H9 (cell line): ENCODE results near the gene HMCN1. TPM values are rescaled to one million over a fixed set of nuclear protein-coding genes. Genes with fewer than 3 reads are reported as not detected.

ENCODE experiments used
- DNase-seq: peaks from one replicate; pipeline ENCODE4 v3.0.0-alpha.2; 2017
- H2AFZ ChIP-seq: one replicate; pipeline ENCODE4 v1.6.1; 2013; ENCODE audit warnings: mild to moderate bottlenecking, low read length, control low read depth, moderate library complexity
- H2AK5ac ChIP-seq: 2 replicates; pipeline ENCODE4 v1.6.1; 2013; ENCODE audit warnings: low read length, control low read depth, mixed read lengths; ENCODE audit not compliant: insufficient read length
- H2BK120ac ChIP-seq: one replicate; pipeline ENCODE4 v1.6.1; 2013; ENCODE audit warnings: low read depth, mild to moderate bottlenecking, low read length, control low read depth, inconsistent platforms; ENCODE audit not compliant: poor library complexity, severe bottlenecking
- H2BK12ac ChIP-seq: 2 replicates; pipeline ENCODE4 v1.6.1; 2013; ENCODE audit warnings: low read length, control low read depth, mixed read lengths, low read depth; ENCODE audit not compliant: insufficient read length
- H2BK15ac ChIP-seq: 2 replicates; pipeline ENCODE4 v1.6.1; 2013; ENCODE audit warnings: low read depth, low read length, control low read depth
- H2BK20ac ChIP-seq: one replicate; pipeline ENCODE4 v1.6.1; 2013; ENCODE audit warnings: low read depth, mild to moderate bottlenecking, low read length, control low read depth, inconsistent platforms; ENCODE audit not compliant: poor library complexity, severe bottlenecking
- H2BK5ac ChIP-seq: 2 replicates; pipeline ENCODE4 v1.6.1; 2013; ENCODE audit warnings: low read length, control low read depth, mixed read lengths; ENCODE audit not compliant: insufficient read length
- H3K14ac ChIP-seq: 2 replicates; pipeline ENCODE4 v1.6.1; 2013; ENCODE audit warnings: low read length, control low read depth; ENCODE audit not compliant: insufficient read depth
- H3K18ac ChIP-seq: 2 replicates; pipeline ENCODE4 v1.6.1; 2013; ENCODE audit warnings: low read depth, mild to moderate bottlenecking, mixed read lengths, low read length, control low read depth; ENCODE audit not compliant: insufficient read length
- H3K23ac ChIP-seq: 2 replicates; pipeline ENCODE4 v1.6.1; 2013; ENCODE audit warnings: low read length, control low read depth, mixed read lengths, low read depth; ENCODE audit not compliant: insufficient read length
- H3K23me2 ChIP-seq: 2 replicates; pipeline ENCODE4 v1.6.1; 2013; ENCODE audit warnings: low read depth, mild to moderate bottlenecking, mixed read lengths, low read length, control low read depth; ENCODE audit not compliant: insufficient read length, poor library complexity, severe bottlenecking
- H3K27ac ChIP-seq: 2 replicates; pipeline ENCODE4 v1.5.1; 2013; ENCODE audit warnings: low read length, control low read depth, mixed read lengths, low read depth; ENCODE audit not compliant: insufficient read length
- H3K27me3 ChIP-seq: 2 replicates; pipeline ENCODE4 v1.6.1; 2013; ENCODE audit warnings: low read length, control low read depth, inconsistent platforms; ENCODE audit not compliant: insufficient read depth
- H3K4ac ChIP-seq: 2 replicates; pipeline ENCODE4 v1.6.1; 2013; ENCODE audit warnings: low read depth, mild to moderate bottlenecking, control low read depth, inconsistent platforms, low read length, moderate library complexity
- H3K4me1 ChIP-seq: 2 replicates; pipeline ENCODE4 v1.6.1; 2013; ENCODE audit warnings: low read length, control low read depth, inconsistent platforms; ENCODE audit not compliant: insufficient read depth
- H3K4me2 ChIP-seq: 2 replicates; pipeline ENCODE4 v1.6.1; 2013; ENCODE audit warnings: low read length, control low read depth, mixed read lengths; ENCODE audit not compliant: insufficient read length, insufficient read depth
- H3K56ac ChIP-seq: 2 replicates; pipeline ENCODE4 v1.6.1; 2013; ENCODE audit warnings: low read depth, mild to moderate bottlenecking, mixed read lengths, low read length, control low read depth; ENCODE audit not compliant: insufficient read length
- H3K79me1 ChIP-seq: 2 replicates; pipeline ENCODE4 v1.6.1; 2013; ENCODE audit warnings: low read depth, mild to moderate bottlenecking, moderate library complexity, low read length, control low read depth, inconsistent platforms; ENCODE audit not compliant: insufficient read depth, poor library complexity, severe bottlenecking
- H3K79me2 ChIP-seq: 2 replicates; pipeline ENCODE4 v1.6.1; 2013; ENCODE audit warnings: low read length, control low read depth, inconsistent platforms; ENCODE audit not compliant: insufficient read depth
- H3K9ac ChIP-seq: 2 replicates; pipeline ENCODE4 v1.6.1; 2013; ENCODE audit warnings: low read length, control low read depth, mixed read lengths; ENCODE audit not compliant: insufficient read length; ENCODE audit errors: extremely low read depth
- H3K9me3 ChIP-seq: one replicate; pipeline ENCODE4 v1.6.1; 2013; ENCODE audit warnings: low read depth, low read length, inconsistent platforms; ENCODE audit not compliant: control insufficient read depth
- H3T11ph ChIP-seq: one replicate; pipeline ENCODE4 v1.6.1; 2013; ENCODE audit warnings: mild to moderate bottlenecking, low read length, control low read depth, inconsistent platforms
- H4K20me1 ChIP-seq: one replicate; pipeline ENCODE4 v1.6.1; 2013; ENCODE audit not compliant: control insufficient read depth, insufficient read length, insufficient read depth
- H4K5ac ChIP-seq: 2 replicates; pipeline ENCODE4 v1.6.1; 2013; ENCODE audit warnings: low read depth, mild to moderate bottlenecking, mixed read lengths, low read length, control low read depth; ENCODE audit not compliant: insufficient read length
- H4K8ac ChIP-seq: replicated peaks from 2 replicates; pipeline ENCODE4 v1.6.1; 2013; ENCODE audit warnings: low read length, control low read depth, mixed read lengths, low read depth; ENCODE audit not compliant: insufficient read length
- H4K91ac ChIP-seq: 2 replicates; pipeline ENCODE4 v1.6.1; 2013; ENCODE audit warnings: low read depth, mild to moderate bottlenecking, moderate library complexity, mixed read lengths, low read length, control low read depth; ENCODE audit not compliant: insufficient read length
- H3K27ac Mint-ChIP-seq, 3 experiments: 2 replicates in 2 of 3; 3 replicates in 1 of 3; pipeline ENCODE4 v1.8.0; 2020 to 2021; ENCODE audit warnings: mixed read lengths in 3 of 3, mild to moderate bottlenecking in 1 of 3, moderate library complexity in 1 of 3
- H3K27me3 Mint-ChIP-seq: 2 replicates; pipeline ENCODE4 v1.8.0; 2021; ENCODE audit warnings: low read depth, mild to moderate bottlenecking, moderate library complexity, mixed read lengths
- H3K36me3 Mint-ChIP-seq, 3 experiments: 2 replicates in 2 of 3; 3 replicates in 1 of 3; pipeline ENCODE4 v1.8.0; 2020 to 2021; ENCODE audit warnings: low read depth in 3 of 3, mixed read lengths in 3 of 3; ENCODE audit not compliant: insufficient read depth in 1 of 3
- H3K4me1 Mint-ChIP-seq, 2 experiments: 2 replicates each; pipeline ENCODE4 v1.8.0; 2020; ENCODE audit warnings: mixed read lengths in 2 of 2
- H3K4me3 Mint-ChIP-seq, 2 experiments: 2 replicates in 1 of 2; 3 replicates in 1 of 2; pipeline ENCODE4 v1.8.0; 2020 to 2021; ENCODE audit warnings: mild to moderate bottlenecking in 2 of 2, mixed read lengths in 2 of 2, moderate library complexity in 1 of 2
- H3K9me3 Mint-ChIP-seq, 2 experiments: 2 replicates in 1 of 2; 3 replicates in 1 of 2; pipeline ENCODE4 v1.8.0; 2020; ENCODE audit warnings: mild to moderate bottlenecking in 2 of 2, mixed read lengths in 2 of 2, moderate library complexity in 1 of 2
- CTCF ChIP-seq: fragments of 200-600 bp; sonication (generic); conservative IDR thresholded peaks from 3 replicates; pipeline ENCODE4 v1.8.0; 2021; ENCODE audit warnings: antibody characterized with exemption, mild to moderate bottlenecking
- WGBS: extraction: QIAGEN DNeasy Blood & Tissue Kit; methylation state at CpG from one replicate; pipeline ENCODE4 v1.1.7; 2013; ENCODE audit warnings: missing lambda C conversion rate, low lambda C conversion rate, mixed read lengths; ENCODE audit not compliant: insufficient read length; ENCODE audit errors: extremely low coverage; 5-methylcytosine and 5-hydroxymethylcytosine counted together
- total RNA-seq: library from RNA; stranded (reverse); gene quantifications from 2 replicates; pipeline ENCODE4 v1.2.1, GENCODE V29; 2021

HMCN1 gene
- total RNA-seq, 1 experiment from 2014 or later = 3.3 TPM

DNA sequence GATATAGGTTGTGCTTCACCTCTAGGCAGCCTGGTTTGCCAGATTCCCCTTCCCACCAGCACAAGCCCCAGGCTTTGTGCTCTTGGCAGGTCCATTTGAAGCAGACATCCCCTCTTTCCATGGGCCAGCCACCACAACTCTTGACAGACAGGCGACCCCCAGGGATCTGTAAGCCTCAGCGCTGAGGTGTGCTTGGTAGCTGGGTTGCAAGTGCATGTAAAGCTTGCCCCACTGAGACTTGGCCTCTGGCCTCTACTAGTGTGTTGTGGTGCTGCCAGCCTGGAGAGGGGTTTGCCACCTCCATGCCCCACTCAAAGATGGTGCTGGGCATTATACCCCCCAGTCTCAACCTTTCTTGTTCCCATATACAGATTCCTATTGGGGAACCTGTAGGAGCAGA is 103.9 kb downstream of the HMCN1 start:
- no peak overlapping the region for H3K4me2 ChIP-seq
- no peaks in the 10 kb centered on the region for H3K23me2 ChIP-seq
- no peak overlapping the region for H2BK5ac ChIP-seq
- no peaks in the 10 kb centered on the region for H3K79me2 ChIP-seq
- H3K9me3 ChIP-seq = no peaks in the 10 kb centered on the region
- no peak overlapping the region; the same call in 1 of the 2 replicates for H3K4ac ChIP-seq
- TF ChIP-seq CTCF = no peak
- WGBS = no CpG with 5 or more reads among the region's 2 CpGs
- no peak for DNase-seq
- Mint-ChIP-seq H3K27me3 (no peaks in the 10 kb centered on the region), H3K4me1 (peaks cover 7 to 10% of the 10 kb centered on the region in 2 experiments), H3K27ac (peak overlapping the region in 1 of 3 experiments; percentile 81; a peak in 2 of 7 replicates), H3K4me3 (no peak overlapping the region), H3K36me3 (no peaks in the 10 kb centered on the region), H3K9me3 (no peaks in the 10 kb centered on the region)
- no peak overlapping the region for H3K14ac ChIP-seq
- H3K4me1 ChIP-seq = peaks cover 5% of the 10 kb centered on the region; the same call in 1 of the 2 replicates
- H2BK15ac ChIP-seq = no peak overlapping the region
- H2BK12ac ChIP-seq = no peak overlapping the region
- H4K91ac ChIP-seq = no peak overlapping the region
- no peak overlapping the region for H3K9ac ChIP-seq
- H3K56ac ChIP-seq = no peak overlapping the region
- no peak overlapping the region for H2AK5ac ChIP-seq
- no peak overlapping the region for H4K8ac ChIP-seq
- H3K23ac ChIP-seq = no peak overlapping the region
- no peak overlapping the region for H2AFZ ChIP-seq
- H4K5ac ChIP-seq = no peak overlapping the region
- H3T11ph ChIP-seq = no peak overlapping the region
- no peaks in the 10 kb centered on the region for H3K79me1 ChIP-seq
- H2BK120ac ChIP-seq = no peak overlapping the region
- no peaks in the 10 kb centered on the region for H3K27me3 ChIP-seq
- no peak overlapping the region for H3K27ac ChIP-seq
- no peak overlapping the region for H2BK20ac ChIP-seq
- H3K18ac ChIP-seq = no peak overlapping the region
- no peaks in the 10 kb centered on the region for H4K20me1 ChIP-seq
